Activated T-cell treated with anti-CD3 and anti-CD28 coated beads, Interleukin-2, amount 50 U/mL, for 48 hours (primary cell): ENCODE measurements around the gene DHX40.
A peak's percentile ranks its signal among the peaks of the same experiment; 100 is the strongest.
"Not testable (repeated sequence)": the region's sequence is repeated elsewhere in the genome, so short reads cannot be mapped to it uniquely, and the experiment has no call there.

Experiments
- DNase-seq, 2 experiments: peaks; one replicate each; pipeline ENCODE4 v3.0.0-alpha.2; 2020

Gene DHX40

DNA sequence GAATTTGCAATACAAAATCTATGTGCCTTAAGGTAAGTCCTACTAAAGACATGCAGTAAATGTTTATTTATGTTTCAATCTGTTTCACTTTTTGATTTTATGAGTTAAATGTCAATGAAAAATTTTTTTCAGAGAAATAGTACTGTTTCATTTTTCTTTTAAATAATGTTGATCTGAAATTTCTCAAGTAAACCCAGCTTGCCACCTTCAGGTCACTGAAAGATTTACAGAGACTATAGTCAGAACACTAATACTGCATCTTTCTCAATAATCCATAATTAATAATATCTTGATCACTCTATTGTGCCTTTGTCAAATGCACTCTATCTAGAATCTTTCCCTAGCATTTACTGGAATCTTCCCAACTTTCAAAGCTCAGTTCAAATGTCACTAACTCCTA, 6.5 kb upstream of the DHX40 start:
- DNase-seq = no peak

DNA sequence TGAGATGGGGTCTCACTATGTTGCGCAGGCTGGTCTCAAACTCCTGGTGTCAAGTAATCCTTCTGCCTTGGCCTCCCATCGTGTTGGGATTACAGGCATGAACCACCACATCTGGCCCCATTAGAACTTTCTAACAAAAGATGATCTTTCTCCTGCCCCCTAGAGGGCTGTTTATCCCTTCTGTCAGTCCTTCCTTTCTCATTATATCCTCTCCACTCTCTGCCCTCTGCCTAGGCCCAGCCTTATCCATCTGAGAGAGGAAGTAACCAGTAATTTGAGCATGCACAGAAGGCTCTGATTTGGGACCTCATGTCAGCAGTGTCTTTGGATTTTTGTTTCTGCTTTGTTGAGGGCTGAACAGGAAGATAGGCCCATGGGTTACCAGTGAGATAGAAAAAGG, 4.4 kb upstream of the DHX40 start:
- no peak for DNase-seq

GRCh38 chr17:59565959-59566324, 532 bp downstream of the DHX40 start:
- peak; percentile 62 to 68 for DNase-seq

DNA sequence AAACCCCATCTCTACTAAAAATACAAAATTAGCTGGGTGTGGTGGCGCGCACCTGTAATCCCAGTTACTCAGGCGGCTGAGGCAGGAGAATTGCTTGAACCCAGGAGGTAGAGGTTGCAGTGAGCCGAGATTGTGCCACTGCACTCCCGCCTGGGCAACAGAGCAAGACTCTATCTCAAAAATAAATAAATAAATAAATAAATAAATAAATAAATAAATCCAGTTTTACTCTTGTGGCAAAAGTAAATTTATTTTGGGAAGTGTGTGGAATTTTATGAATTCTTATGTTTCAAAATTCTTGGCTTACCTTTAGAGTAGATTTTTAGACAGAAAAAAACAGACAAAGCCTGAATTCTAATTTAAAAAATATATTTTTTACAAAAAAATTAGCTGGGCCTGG, 3.7 kb downstream of the DHX40 start:
- not testable (repeated sequence) for DNase-seq

DNA sequence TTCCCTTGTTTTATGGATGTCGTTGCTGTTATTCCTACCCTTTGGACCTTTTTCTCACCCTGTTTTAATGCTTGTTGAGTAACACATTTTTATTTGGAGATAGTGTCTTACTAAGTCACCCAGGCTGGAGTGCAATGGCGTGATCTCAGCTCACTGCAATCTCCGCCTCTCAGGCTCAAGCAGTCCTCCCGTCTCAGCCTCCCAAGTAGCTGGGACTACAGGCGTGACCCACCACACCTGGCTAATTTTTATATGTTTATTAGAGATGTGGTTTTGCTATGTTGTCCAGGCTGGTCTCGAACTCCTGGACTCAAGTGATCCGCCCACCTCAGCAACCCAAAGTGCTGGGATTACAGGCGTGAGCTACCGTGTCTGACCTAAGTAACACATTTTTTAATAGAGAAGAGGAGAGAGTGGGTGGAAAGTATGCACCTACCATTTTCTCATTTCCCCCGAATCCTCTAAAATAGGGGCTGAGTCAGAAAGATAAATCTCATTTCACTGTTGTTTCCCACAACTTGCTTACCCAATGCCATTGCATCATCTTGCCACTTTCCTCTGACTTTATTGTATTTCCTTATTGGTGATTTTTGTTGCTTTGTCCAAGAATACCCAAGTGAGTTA, 7.0 kb downstream of the DHX40 start:
- DNase-seq = peak; percentile 50 to 52

DNA sequence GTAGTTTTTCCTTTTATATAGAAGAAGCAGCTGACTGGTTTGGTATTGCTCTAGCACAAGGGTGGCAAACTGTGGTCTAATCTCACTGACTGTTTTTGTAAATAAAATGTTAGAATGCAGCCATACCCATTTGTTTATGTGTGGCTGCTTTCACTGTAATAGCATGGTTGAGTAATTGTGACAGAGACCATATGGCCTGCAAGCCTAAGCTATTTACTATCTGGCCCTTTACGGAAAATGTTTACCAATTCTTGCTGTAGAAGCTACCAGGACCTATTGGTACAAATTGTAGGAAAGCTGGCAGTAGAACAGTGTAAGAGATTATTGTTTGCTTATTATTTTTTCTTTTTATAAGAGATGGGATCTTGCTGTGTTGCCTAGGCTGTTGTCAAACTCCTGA, 18.8 kb downstream of the DHX40 start:
- DNase-seq = not testable (repeated sequence)

DNA sequence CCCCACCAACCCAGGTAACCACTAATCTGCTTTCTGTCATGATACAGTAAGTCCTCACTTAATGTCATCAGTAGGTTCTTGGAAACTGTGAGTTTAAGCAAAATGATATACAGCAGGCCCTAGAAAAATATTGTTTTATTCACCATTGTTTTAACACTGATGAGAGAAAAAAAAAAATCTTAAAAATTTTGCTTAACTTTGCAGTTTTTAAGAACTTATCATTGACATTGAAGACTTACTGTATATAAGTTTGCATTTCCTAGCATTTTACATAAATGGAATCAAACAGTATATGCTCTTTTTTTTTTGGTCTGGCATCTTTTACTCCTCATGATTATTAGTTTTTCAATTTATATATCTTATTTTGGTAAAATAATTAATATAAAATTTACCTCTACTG, 34.8 kb downstream of the DHX40 start:
- DNase-seq = no peak

- no peak for DNase-seq
Observed at GRCh38 chr17:59601130-59601529, 35.7 kb downstream of the DHX40 start.

DNA sequence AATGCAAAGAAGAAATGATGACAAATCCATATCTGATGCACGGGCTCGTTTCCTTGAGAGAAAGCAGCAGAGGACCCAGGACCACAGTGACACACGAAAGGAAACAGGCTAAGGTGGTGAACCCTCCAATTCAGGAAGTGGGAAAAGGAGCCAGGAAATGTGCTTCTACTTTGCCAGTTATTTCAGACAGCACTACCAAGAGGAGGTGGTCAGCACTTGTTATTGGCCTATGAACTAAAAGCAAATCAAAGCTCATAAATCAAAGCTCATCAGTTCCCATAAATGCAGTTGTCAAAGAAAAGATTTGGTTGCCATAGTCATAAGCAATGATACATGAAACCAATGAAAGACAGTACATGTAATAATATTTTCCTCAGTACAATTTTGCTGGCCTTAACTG, 41.7 kb downstream of the DHX40 start:
- DNase-seq = no peak

DNA sequence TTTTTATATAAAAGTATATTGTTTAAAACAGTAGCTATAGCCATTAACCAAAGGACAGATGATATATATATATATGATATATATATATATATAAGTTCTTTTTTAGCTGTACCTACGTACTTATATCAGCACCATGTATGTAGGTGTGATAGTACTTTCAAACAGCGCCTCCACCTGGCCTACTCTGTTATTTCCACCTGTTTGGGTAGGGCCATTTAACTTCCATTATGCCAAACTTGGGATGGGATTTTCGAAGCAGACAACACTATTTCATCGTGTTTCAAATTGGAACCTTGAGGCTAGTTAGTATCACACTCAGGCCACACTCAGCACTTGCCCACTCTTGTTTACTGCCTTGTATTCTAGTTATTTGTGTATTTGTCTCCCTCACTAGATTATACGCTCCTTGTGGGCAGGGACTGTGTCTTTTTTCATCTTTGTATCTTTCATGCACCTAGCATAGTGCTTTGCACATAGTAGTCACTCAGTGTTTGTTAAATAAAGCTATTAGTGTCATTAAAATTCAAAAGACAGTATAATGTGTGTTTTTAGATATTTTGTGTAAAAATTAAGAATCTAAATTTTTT, 42.5 kb downstream of the DHX40 start:
- peak; percentile 61 to 62 for DNase-seq

- DNase-seq = no peak
Observed at GRCh38 chr17:59611503-59611902, 46.1 kb downstream of the DHX40 start.

DNA sequence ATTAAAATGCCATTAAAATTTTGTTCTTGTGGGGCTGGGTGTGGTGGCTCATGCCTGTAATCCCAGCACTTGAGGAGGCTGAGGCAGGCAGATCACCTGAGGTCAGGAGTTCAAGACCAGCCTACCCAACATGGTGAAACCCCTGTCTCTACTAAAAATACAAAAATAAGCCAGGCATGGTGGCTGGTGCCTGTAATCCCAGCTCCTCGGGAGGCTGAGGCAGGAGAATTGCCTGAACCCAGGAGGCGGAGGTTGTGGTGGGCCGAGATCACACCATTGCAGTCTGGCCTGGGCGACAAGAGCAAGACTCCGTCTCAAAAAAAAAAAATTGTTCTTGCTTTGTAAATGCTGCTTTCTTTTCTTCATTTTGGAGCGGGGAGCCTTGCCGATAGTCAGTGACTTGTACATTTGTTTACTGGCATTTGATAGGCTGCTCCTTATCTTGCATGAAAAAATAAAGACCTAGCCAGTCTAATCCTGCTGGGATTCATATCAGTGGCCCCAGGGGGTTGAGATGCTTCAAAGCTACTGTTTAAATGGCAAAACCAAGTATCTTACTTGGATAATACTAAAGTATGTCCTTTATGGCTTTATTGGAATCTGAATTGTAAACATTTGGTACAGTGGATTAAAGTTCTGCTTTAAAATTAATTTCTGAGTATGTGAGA, 51.0 kb downstream of the DHX40 start:
- DNase-seq = no peak

GRCh38 chr17:59617156-59617732, 51.8 kb downstream of the DHX40 start:
- no peak for DNase-seq

- no peak for DNase-seq
Observed at GRCh38 chr17:59619035-59619297, 53.6 kb downstream of the DHX40 start.

DNA sequence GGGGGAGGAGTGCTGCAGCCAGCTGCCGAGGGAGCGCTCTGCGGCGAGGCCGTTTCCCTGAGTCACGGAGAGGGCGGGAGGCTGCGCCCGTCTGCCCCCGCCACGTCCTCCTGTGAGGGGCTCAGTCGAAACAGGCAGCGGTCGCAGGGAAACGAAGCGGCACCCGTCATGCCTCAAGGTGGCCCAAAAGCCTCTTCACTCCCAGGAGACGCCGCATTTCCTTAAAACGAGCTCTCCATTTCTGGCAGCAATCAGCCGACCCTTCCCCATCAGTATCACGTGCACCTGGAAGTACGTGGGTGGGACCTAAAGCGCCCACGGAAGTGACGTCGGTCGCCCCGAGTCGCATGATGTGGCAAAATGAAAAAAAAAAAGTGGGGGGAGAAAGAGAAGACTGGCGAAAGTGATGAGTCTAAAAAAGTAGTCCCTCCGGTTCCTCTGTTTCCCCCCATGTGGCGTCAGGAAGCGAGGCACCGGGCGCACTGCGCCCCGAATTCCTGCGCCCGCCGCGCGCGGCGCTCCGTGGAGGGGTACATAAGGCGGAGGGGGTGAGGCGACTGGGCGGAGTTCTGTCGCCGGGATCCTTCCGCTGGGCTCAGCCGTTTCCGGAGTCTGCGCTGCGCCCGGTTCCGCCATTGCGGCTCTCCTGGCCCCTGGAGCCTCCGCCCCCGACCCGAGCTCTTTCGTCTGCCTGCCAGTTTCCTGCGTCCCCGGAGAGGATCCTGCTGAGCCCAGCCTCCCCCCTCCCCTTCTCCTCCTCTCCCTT, 54.1 kb downstream of the DHX40 start, which contains the start of gene CLTC:
Gene CLTC (plus strand): TSS at position 598 of the 766 bp plus-strand sequence. CDS start 237 bp downstream, outside the sequence.
- DNase-seq = peak; percentile 94 to 95

DNA sequence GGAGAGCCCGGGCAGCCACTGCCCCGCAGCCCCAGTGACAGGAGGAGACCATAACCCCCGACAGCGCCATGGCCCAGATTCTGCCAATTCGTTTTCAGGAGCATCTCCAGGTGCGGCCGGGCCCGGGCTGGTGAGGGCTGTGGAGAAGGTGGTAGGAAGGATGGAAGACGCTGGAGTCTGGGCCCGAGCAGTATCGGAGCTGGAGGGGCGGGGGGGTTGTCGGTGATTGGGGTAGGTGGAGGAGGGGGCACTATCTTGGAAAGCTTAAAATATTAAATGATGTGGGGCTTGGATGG, 54.6 kb downstream of the DHX40 start:
- no peak for DNase-seq

DNA sequence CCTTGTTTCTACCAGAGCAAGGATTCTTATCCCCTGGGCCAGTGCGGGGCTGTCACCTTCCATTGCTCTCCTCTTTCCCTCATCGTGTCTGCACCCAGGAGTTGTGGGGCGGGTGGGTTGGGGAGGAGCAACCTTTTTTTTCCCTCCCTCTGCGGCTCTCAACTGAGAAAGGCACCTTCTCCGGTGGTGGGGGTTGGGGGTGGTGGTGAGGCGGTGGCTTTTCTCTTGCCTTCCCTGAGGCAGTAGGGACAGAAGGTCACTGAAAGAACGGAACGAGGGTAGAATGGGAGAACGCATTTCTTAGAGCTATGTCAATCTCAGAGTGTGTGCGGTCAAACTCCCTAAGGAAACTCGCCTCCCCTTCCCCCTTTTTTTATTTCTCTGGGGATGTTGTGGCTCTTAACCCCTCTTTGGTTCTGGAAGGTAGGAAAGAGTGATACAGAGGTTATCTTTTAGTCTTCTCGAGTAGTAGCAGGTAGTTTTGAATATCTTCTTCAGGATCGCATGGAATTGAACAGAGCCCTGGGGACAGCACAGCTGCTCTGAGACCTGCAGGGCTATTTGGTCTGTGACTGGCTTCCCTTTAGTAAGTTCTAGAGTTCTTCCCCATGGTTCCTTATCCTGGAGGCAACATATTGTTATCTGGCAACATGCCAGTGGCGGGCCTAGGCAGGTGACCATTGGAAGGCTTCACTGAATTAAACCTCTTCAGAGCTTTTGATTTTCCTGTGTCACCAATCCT, 55.3 kb downstream of the DHX40 start:
- DNase-seq = peak; percentile 66 to 68

DNA sequence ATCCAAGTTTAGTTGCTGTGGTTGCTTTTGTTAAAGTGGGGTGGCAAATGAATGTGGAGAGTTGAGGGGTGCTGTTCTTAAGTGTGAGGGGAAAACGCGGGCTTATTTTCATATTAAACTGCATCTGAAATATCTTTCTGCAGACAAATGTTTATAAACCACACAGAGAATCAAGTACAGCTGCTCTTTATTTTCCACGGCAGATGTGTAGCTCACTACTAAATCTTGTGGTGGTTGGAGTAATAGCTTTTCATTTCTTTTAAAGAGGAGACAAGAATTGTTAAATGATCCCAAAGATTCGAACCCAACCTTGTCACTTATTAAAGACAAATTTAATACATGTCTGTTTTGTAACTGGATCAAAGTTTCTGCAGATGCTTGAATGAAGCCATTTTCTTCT, 56.4 kb downstream of the DHX40 start:
- no peak for DNase-seq

DNA sequence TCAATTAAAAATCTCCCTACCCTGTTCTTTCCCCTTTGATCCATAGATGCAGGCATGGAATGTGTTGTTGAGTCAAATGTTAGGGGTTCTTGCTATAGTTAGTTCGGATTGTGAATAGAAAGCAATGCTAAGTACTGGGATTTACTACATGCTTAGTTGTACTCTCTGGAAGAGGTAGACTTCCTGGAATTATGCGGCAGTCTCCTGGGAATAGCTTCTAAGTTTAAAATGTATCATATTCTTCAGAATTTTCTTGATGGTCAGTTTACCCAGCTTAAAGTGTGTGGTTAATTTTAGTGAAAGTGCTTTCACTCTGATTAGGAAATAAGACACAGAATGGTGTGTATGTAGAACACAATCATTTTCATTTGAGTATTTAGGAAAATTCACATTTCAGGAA, 57.7 kb downstream of the DHX40 start:
- DNase-seq = no peak

GRCh38 chr17:59626756-59627155, 61.3 kb downstream of the DHX40 start:
- DNase-seq = no peak

DNA sequence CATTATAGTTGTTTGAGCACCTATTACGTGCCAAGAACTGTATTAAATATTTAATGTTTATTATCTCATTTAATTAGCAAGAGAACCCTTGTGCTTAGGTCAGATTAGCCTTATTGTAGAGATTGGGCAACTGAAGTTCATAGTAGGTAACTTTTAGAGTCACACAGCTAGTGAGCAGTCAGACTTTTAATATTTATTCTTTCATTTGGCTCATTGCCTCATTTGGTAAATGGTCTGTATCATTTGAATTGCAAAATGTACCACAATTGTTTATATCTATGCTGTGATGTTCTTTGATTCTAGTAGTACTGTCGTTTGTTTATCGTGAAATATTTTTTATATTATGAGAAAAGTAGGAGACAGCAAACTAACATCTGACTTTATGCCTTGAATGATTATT, 61.9 kb downstream of the DHX40 start:
- DNase-seq = no peak

- no peak for DNase-seq
Observed at GRCh38 chr17:59627770-59628171, 62.4 kb downstream of the DHX40 start.

- DNase-seq = no peak
Observed at GRCh38 chr17:59629174-59629573, 63.8 kb downstream of the DHX40 start.
